ENCODE data around the gene UBE3C. TPM values are rescaled to one million over a fixed set of nuclear protein-coding genes. Genes with fewer than 3 reads are reported as not detected.
"Not testable (repeated sequence)": the region's sequence is repeated elsewhere in the genome, so short reads cannot be mapped to it uniquely, and the experiment has no call there.

The UBE3C gene
- total and polyA plus RNA-seq, 2 donors (not counting 3 experiments of a cell fraction or from before 2014, with no cell fraction given): 45.1 to 77.3 TPM

DNA sequence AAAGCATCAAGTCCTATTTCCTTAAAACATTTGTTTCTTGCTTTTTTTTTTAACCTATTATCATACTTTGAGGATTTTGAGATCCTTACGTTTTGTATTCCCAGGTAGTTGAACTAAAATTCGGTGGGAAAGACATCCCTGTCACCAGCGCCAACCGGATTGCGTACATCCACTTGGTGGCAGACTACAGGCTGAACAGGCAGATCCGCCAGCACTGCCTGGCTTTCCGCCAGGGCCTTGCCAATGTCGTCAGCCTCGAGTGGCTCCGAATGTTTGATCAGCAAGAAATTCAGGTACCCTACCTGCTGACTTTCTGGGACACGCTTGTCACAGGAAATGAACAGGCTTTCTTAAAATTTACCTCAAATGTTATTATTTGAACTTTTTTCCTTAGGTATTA is 115.1 kb downstream of the UBE3C start:
- Histone ChIP-seq H3K79me2 (ENCODE audit: control insufficient read depth, insufficient read depth, low read length) (no peaks in the 10 kb centered on the region), H3K27me3 (ENCODE audit: control insufficient read depth in 2 of 2, insufficient read depth in 2 of 2, low read length in 2 of 2) (no peaks in the 10 kb centered on the region), H4K20me1 (replicated peaks; ENCODE audit: control insufficient read depth, extremely low read depth, insufficient read depth, low read length) (no peaks in the 10 kb centered on the region), H3K9me3 (replicated peaks; ENCODE audit: control insufficient read depth, insufficient read depth, low read length) (no peaks in the 10 kb centered on the region), H3K4me1 (ENCODE audit: control insufficient read depth, extremely low read depth, insufficient read depth, low read length) (peaks cover 14% of the 10 kb centered on the region), H3K4me3 (replicated peaks in 1 of 3; ENCODE audit: insufficient read depth in 1 of 3, low read depth in 1 of 3, low read length in 3 of 3) (no peak overlapping the region), H3K9ac (replicated peaks; ENCODE audit: extremely low read depth, insufficient read depth, low read length) (no peak overlapping the region), H3K9me1 (replicated peaks; ENCODE audit: control insufficient read depth, extremely low read depth, insufficient read depth, low read length) (no peaks in the 10 kb centered on the region), H3K27ac (ENCODE audit: insufficient read depth, low read depth, low read length) (no peak overlapping the region), H3K36me3 (ENCODE audit: control insufficient read depth in 2 of 2, extremely low read depth in 1 of 2, insufficient read depth in 2 of 2, low read length in 2 of 2) (peaks cover 14 to 17% of the 10 kb centered on the region in 2 experiments), H2AFZ (ENCODE audit: low read depth, low read length) (no peak overlapping the region), H3K4me2 (ENCODE audit: insufficient read depth, low read length) (no peak overlapping the region)
- intact Hi-C loops (cut with micrococcal nuclease) (no loop called here), dilution Hi-C loops (cut with MboI; ENCODE audit: extremely low pct_ligation_motif_present, low sequenced_read_pairs) (no loop called here)
- no TSS peak for BruUV-seq (replicated peaks)
- no peak for TF ChIP-seq POLR2A (IDR thresholded peaks at IDR 0.05; ENCODE audit: low read depth, low read length)
- TF ChIP-seq POLR2AphosphoS5 (IDR thresholded peaks at IDR 0.05; ENCODE audit: insufficient read depth, low read depth, low read length): no peak
- no peak for TF ChIP-seq FOS (IDR thresholded peaks at IDR 0.05; ENCODE audit: borderline replicate concordance, insufficient read depth, low read length)
- TF ChIP-seq, protein P1, sequence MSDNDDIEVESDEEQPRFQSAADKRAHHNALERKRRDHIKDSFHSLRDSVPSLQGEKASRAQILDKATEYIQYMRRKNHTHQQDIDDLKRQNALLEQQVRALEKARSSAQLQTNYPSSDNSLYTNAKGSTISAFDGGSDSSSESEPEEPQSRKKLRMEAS (IDR thresholded peaks at IDR 0.05; ENCODE audit: insufficient read depth, insufficient read length): no peak
- TF ChIP-seq GATA2 (IDR thresholded peaks at IDR 0.05; ENCODE audit: insufficient read depth, insufficient read length, low read depth, low read length): no peak
- no peak for TF ChIP-seq EZH2 (IDR thresholded peaks at IDR 0.05; ENCODE audit: borderline replicate concordance, low read depth, low read length, severe bottlenecking)
- TF ChIP-seq JUN (IDR thresholded peaks at IDR 0.05; ENCODE audit: borderline replicate concordance, insufficient read depth, insufficient read length, low read depth): no peak
- no peak for DNase-seq (ENCODE audit: low read depth, low spot score)
- FAIRE-seq: no peak
- ChIA-PET POLR2A (no interaction called here), CTCF (no interaction called here)

DNA sequence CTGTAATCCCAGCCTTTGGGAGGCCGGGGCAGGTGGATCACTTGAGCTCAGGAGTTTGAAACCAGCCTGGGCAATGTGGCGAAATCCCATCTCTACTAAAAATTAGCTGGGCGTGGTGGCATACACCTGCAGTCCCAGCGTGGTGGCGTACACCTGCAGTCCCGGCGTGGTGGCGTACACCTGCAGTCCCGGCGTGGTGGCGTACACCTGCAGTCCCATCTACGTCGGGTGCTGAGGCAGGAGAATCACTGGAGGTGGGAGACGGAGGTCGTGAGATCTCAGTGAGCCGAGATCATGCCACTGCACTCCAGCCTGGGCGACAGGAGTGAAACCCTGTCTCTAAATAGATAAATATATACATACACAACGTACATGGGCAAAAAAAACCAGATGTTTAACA is 116.1 kb downstream of the UBE3C start:
- intact Hi-C loops (cut with micrococcal nuclease): loop anchor here (5.0 kb wide), 1 partner anchor 88 kb away; no protein-coding TSS in a partner anchor
- POLR2A ChIA-PET; H3K27ac ChIP-seq (ENCODE audit: insufficient read depth, low read depth, low read length); H3K9me1 ChIP-seq (replicated peaks; ENCODE audit: control insufficient read depth, extremely low read depth, insufficient read depth, low read length); H4K20me1 ChIP-seq (replicated peaks; ENCODE audit: control insufficient read depth, extremely low read depth, insufficient read depth, low read length); H3K4me3 ChIP-seq (replicated peaks in 1 of 3; ENCODE audit: insufficient read depth in 1 of 3, low read depth in 1 of 3, low read length in 3 of 3); DNase-seq (ENCODE audit: low read depth, low spot score); H3K79me2 ChIP-seq (ENCODE audit: control insufficient read depth, insufficient read depth, low read length); H2AFZ ChIP-seq (ENCODE audit: low read depth, low read length); dilution Hi-C loops (cut with MboI; ENCODE audit: extremely low pct_ligation_motif_present, low sequenced_read_pairs); H3K9me3 ChIP-seq (replicated peaks; ENCODE audit: control insufficient read depth, insufficient read depth, low read length); H3K27me3 ChIP-seq (ENCODE audit: control insufficient read depth in 2 of 2, insufficient read depth in 2 of 2, low read length in 2 of 2); H3K9ac ChIP-seq (replicated peaks; ENCODE audit: extremely low read depth, insufficient read depth, low read length); BruUV-seq (replicated peaks): not testable (repeated sequence)
- Histone ChIP-seq H3K4me1 (ENCODE audit: control insufficient read depth, extremely low read depth, insufficient read depth, low read length) (peaks cover 14% of the 10 kb centered on the region), H3K4me2 (ENCODE audit: insufficient read depth, low read length) (peak overlapping the region; percentile 69), H3K36me3 (ENCODE audit: control insufficient read depth in 2 of 2, extremely low read depth in 1 of 2, insufficient read depth in 2 of 2, low read length in 2 of 2) (peaks cover 18 to 22% of the 10 kb centered on the region in 2 experiments)
- peak; percentile 68 for FAIRE-seq
- CTCF ChIA-PET: interaction anchor here (0.8 to 1.5 kb wide), 3 partner anchors 10 to 17 kb away, joined by 3 to 5 read pairs (median 3); no protein-coding TSS in a partner anchor

All from endothelial cell of umbilical vein (primary cell).